NCI-H146 (cell line): ENCODE results near the gene DYRK2.

Experiments
- DNase-seq: peaks from one replicate; lab custom pipeline; 2025; lab: John Stamatoyannopoulos, UW

The DYRK2 gene

DNA sequence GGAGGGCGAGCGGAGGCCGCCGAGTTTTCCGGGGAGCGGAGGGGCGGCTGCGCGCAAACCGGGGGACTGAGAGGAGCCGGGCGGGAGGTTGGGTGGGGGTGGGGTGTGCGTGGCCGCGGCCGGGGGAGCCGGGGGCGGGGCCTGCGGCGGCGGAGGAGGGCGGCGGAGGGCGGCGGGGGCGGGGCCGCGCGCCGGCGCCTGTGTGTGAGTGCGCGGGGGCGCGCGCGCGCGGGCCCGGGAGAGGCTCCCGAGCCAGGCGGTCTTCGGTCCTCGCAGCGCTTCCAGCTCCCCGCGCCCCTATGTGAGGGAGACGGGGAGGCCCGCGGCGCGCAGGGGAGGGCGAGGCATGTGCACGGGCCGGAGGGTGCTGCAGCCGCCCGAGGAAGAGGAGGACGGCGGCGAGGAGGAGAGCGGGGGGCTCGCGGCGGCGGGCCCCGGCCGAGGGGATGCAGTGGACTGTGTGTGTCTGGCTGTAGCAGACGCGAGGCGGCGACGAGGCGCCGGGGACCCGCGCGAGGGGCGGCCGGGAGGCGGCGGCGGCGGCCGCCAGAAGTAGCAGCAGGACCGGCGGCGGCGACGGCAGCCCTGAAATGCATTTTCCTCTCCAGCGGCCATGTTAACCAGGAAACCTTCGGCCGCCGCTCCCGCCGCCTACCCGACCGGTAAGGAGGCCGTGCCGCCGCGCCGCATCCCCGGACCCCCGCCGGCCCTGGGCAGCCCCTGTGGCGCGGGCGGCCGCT lies at the start of gene DYRK2:
Gene DYRK2 (plus strand): TSS at position 225 of the 740 bp plus-strand sequence. CDS start 389 bp downstream, at position 614.
- DNase-seq = peak; percentile 85

DNA sequence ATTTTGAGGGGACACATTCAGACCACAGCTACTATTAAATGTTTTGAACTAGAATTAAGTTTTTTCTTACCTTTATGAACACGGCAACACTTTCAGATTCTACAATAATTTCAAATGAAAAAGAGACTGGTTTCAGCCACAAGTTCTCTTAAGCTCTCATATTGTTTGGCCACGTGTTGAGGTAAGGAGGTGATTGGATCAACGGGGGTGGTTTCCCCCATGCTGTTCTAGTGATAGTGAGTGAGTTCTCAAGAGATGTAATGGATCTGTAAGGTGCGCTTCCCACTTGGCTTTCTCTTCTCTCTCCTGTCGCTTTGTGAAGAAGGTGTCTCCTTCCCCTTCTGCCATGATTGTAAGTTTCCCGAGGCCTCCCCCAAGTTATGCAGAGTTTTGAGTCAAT lies 48.9 kb upstream of the DYRK2 start:
- no peak for DNase-seq

DNA sequence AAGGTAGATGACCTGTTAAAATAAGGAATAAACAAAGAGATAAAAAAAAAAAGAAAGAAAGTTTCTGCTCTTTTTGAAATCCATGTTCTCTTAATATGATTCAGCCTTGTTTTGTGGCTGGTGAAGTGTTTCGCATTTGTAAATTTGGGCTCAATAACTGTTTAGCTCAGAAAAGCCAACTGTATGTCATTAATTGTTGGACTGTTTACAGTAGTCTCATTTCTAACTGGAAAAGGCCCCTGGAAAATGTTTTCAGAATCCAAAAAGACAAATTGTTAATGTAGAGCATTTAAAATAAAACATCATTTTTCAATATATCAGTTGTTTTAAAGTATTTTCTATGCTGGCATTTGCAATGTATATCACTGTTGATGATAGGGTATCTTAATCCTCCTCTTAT lies 47.4 kb upstream of the DYRK2 start:
- no peak for DNase-seq

DNA sequence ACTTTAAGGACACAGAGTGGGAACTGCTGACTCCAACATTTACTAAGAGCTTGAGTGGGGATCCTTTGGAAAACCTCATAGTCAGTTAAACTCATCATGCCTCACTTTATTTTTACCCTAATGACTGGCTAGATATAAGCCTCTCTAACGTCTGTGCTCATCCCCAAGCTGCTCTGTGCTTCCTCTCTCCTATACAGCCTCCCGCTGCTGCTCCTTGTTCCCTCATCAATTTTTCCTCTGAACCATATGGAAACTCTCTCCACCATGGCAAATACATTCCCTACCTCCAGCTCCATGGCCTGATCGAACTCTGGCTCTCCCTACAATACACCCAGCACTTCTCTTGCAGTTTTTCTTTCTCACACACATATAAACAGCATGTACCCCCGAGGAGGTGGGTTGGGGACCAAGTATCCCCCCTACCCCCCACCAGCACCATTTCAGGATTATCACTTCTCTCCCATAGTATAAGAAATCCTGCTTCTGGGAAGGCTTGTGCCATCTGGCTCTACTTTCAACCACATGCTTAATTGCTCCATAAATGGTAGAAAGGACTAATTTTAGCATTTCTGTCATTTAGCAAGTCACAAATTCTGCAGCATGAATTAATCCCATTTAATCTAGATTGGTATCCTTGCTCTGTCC lies 39.2 kb upstream of the DYRK2 start:
- no peak for DNase-seq

DNA sequence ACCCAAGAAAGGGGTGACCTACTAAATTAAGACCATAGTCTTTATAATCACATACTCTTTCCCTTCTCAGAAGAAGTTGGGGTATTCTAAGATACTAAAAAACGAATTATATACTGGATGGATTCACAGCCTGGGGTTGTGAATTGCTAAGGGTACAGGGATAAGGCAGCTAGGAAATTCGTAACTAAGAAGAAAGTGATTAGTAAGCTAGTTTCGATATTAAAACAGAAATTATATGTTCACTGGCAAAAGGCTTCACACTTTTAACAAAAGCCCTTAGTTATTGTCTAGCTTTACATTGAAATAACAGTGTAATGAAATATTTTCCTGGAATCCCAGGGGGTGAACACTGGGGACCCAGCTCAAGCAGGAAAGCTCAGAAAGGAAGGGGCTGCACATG lies 35.5 kb upstream of the DYRK2 start:
- no peak for DNase-seq

DNA sequence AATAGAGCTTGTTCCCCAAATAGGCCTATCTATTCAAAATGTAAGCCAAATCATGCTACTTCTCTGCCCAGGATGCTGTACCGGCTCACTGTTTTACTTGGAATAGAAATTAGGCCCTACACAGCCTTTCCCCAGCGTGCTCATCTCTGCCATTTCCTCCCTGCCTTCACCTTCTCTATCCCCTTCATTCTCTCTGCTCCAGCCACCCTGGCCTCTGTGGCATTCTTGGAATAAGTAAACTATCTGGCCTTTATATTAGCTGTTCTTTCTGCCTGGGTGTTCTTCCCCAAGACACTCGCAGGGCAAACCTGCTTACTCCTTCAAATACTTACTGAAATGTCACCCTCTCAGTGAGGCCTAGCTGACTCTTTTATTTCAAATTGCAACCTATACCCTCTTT lies 30.9 kb upstream of the DYRK2 start:
- no peak for DNase-seq

DNA sequence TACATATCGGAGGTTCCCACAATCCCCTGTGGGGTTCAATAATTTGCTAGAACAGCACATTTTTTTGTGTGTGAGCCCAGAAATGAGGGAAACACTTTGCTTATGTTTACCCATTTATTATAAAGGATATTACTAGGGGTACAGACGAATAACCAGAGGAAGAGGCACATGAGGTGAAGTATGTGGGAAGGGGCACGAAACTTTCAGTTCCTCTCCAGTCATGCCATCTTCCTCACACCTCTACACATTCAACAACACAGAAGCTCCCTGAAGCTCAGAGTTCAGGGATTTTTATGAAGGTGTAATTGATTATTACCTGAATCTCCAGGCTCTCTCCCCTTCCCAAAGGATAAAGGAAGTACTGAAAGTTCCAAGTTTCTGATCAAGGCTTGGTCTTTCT lies 30.2 kb upstream of the DYRK2 start:
- no peak for DNase-seq

DNA sequence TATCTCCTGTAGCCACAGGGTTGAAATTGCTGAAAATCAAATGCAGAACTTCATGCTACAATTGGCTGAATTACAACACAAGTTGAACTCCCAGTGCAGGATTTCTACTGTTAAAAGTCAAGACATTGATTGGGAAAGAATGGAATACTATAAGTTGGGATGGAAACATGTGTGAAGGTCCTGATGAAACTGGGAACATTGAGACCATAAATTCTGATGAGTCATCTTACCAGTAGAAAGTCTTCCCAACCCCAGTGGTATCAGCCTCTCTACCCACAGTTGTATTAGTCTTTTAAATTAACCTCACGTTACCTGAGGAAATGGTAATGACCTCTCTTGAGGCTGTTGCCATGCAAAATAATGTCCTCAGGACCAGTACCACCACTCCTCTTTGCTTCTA lies 27.4 kb upstream of the DYRK2 start:
- DNase-seq = no peak

DNA sequence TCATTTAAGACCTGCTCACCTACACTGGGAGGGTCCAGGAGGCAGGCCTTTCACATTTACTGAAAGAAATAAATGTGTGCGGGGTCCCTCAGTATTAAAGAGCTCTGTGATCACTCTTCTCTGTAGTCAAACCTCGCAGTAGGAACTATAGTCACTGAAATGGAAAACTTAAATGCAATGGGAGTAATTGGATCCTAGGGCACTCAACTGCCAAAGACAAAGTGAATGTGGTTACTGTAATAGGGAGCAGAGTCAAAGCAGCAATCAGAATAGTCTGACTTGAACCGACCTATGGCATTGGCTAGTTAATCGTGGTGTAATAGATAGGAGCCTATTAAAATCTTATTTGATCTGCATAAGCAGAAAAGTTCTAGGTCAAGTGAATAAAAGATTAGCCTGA lies 26.6 kb upstream of the DYRK2 start:
- DNase-seq = no peak

DNA sequence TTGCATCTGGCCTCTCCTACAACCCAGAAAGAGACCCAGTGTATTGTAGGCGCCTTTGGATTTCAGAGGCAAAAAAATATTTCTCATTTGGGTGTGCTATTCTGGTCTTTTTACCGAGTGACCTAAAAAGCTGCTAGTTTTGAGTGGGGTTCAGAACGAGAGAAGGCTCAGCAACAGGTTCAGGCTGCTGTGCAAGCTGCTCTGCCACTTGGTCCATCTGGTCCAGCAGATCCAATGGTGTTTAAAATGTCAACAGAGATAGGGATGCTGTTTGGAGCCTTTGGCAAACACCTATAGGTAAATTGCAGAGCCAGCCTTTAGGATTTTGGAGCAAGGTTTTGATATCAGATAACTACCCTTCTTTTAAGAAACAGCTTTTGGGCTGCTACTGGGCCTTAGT lies 25.3 kb upstream of the DYRK2 start:
- DNase-seq = no peak

DNA sequence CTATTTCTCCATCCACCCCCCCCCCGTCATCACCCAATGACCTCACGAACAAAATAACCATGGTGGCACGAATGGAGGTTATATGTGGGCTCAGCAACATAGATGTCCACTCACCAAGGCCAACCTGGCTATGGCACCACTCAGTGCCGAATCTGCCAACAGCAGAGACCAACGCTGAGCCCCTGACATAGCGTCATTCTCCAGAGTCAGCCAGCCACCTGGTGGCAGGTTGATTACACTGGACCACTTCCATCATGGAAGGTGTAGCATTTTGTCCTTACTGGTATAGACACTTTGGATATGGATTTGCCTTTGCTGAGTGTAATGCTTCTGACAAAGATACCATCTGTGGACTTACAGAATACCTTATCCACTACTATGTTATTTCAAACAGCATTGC lies 24.2 kb upstream of the DYRK2 start:
- no peak for DNase-seq

DNA sequence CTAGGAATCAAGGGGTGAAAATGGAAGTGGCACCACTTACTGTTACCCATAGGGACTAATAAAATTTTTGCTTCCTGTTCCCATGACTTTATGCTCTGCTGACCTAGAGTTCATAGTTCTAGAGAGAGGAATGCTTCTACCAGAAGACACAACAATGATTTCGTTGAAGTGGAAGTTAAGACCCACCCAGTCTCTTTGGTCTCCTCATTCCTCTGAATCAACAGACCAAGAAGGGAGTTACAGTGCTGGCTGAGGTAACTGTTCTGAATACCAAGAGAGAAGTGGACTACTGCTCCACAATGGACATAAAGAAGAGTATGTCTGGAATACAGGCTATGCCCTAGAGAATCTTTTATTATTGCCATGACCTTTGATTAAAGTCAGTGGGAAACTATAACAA lies 23.5 kb upstream of the DYRK2 start:
- DNase-seq = no peak

DNA sequence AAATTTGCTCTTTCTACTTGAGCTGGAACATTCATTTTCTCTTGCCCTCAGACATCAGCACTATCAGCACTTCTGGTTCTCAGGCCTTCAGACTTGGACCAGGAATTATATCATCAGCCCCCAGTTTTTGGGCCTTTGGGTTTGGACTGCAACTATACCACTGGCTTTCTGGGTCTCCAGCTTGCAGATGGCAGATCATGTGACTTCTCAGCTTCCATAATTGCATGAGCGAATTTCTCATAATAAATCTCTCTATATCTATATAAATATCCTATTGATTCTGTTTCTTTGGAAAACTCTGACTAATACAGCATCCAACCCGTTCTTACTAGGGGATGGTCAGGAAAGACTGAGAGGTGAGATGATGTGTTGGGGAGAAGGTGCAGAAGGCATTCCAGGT lies 22.4 kb upstream of the DYRK2 start:
- no peak for DNase-seq

DNA sequence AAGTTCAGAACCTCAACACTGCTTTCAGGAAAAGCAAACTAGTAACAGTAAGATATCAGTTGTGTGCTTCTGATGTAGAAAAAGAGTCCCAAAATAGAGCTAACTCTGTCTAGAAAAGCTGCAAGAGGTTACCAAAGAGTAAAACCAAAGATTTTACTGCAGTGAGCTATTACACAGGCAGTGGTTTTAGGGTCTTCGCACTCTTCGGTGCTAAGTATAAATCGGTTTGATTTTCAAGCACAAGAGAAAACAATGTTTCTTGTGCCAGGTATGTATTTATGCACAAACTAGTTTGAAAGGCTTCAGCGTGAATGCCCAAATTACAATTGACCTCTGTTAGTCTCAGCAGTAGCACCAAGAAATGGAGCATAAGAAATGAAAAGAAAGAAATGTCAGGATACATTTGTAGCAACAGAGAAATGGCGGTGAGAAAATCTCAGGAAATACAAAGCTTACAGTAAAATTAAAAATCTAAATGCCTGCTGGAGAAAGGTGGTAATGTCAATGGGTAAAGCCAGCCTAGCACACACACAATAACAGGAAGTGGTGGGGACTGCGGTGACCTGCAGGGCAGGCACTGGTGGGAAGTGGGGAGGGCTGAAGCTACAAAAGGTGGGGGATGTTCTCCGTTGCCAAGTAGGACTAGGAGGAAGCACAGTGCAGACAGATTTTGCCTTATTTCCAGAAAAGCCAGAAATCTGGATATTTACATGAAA lies 18.0 kb upstream of the DYRK2 start:
- peak; percentile 11 for DNase-seq

DNA sequence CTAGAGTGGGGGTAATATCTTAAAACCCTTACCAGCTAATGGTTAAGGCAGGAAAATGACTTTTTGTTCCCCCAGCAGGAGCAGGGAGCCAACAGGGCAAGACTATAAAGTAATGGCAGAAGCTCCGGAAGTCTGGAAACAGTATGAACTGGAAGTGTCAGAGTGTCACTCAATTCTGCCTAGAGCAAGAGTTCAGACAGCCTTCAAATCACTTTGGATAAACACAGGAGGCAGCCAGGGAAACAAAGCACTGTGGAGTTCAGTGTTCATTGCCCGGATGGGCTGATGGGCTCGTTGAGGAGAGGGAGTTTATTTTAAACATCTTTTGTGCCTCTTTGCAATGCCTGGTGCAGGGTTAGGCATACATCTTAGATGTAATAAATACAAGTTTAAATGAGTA lies 16.5 kb upstream of the DYRK2 start:
- no peak for DNase-seq

DNA sequence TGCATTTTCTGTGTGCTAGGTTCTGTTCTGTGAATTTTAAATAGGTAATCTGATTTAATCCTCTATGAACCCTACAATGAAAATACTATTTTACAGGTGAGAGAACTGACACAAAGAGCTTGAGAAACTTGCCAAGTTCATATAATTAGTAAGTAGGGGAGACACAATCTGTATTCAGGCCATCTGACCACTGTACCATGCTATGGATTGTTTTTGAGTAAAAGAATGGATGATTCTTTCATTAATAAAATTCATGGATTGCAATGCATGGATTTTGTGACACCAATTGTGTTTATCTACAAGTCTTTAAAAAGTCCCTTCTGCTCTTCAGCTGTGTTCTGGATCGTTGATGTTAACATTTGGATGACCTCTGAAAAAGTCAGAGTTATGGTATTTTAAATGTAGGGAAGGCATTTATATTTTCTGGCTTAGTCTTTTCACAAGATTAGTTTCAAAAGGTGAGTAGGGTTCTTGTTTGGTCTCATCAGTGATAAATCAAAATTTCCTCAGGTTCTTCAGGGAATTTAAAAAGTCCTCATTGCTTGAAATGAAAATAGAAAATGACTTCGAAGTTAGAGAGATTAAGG lies 15.4 kb upstream of the DYRK2 start:
- DNase-seq = no peak

DNA sequence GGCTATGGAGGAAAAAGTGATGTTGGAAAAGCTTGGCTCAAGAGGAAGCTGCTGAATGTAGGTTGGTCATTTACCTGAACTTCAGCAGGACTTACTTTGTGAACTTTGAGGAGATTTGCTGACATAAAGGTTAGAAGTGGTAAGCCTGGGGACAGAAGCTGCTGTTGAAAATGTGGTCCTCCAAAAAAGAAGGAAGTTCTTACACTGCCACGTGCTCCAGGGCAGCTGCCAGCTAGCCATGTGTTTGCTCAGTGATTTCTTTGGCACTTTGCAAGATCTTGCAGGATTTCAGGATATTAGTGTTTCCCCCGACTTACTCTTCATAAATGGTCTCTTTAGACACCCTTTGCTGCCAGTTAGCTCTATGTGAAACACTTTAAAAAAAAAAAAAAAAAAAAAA lies 14.8 kb upstream of the DYRK2 start:
- no peak for DNase-seq

DNA sequence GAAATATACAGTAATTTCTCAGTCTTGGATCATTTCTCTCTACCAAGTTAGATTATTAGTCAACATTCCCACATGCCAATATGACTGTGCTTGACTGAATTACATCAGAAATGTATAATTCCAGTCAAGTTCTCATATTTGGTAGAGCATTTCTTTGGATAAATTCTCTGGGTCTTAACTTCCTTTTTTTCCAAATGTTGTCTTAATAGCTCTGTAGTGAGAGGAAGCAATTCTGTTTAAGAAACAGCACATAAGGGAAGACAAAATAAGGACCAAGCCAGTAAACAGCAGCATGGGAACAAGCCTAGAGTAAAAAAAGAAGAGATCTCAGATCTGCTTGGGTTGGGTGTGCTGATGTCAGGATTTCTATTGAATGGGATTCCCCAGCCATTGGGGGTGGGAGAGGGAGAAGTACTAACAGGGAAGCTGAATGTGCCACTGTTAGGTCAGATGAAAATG lies 14.2 kb upstream of the DYRK2 start:
- no peak for DNase-seq

DNA sequence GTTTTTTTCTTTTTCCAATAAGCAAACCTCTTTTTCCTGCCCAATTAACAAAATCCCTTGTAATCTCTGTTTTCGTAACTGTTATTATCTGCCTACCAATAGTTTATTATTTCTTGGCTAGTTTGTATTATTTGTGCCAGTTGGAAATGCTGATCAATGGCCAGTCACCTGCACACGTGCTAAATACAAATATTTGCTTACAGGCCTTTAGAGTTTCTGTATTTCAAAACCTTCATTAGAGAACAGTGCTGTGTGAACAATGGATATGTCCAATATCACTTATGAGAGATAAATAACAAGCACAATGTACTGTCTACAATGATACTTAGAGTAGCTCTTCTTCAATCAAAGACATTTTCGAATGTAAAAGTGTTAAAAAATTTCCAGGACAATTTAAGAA lies 10.8 kb upstream of the DYRK2 start:
- peak; percentile 55 for DNase-seq

DNA sequence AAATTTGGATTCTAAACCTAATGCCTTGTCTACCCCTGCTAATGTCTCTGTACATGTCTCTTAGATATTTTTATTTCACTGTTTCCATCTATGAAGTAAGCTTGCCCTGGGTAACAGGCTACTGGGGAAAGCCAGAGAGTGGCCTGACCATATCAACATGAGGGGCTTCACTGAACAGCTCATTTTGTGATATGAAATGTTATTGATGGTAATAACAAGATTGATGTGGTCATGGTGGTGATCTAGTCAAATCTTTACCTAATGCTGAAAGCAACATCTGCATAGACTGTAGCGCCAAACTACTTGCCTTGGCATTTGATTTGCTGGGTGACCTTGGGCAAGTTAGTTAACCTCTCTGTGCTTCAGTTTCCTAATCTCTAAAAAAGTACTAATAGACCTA lies 9.9 kb upstream of the DYRK2 start:
- no peak for DNase-seq

DNA sequence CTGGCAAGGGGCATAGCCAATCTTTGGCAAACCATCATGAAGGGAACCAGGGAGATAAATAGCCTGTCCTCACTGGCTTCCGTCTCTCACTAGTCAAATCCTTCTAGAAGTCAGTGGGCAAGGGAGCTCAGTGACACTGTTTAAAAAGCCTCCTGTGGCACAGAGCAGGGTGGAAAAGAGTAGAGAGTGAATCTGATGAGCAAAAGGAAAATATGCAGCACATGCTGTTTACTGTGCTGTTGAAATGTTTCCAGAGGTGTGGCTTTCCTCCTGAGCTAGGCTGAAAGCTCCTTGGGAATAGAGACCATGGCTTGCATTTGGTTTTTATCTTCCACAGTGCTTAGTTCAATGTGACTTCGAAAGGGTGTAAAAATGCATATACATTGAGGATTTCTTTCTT lies 7.7 kb upstream of the DYRK2 start:
- DNase-seq = no peak

DNA sequence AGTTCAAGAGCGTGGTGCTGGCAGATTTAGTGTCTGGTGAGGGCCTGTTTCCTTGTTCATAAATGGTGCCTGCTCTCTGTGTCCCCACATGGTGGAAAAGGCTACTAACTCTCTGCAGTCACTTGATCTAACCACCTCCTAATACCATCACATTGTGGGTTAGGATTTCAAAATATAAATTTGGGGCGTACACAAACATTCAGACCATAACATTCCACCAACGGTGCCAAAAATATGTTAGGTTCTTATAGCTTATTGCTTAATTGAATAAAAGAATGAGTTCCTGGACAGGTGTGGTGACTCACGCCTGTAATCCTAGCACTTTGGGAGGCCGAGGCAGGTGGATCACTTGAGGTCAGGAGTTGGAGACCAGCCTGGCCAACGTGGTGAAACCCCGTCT lies 3.4 kb upstream of the DYRK2 start:
- DNase-seq = no peak

DNA sequence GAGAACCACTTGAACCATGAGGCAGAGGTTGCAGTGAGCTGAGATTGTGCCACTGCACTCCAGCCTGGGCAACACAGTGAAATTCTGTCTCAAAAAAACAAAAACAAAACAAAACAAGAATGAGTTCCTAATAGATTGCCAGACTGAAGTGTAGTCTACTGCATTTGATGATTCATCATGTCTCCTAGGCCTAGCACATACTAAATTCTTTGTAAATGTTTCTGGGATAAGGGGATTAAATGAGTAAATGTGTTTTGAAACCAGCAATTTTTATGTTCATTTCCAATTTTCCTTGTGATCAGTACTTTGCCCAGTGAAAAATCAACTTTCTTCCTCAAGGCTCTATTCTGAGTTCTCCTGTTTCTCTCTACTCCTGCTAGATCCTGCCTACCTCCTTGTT lies 2.9 kb upstream of the DYRK2 start:
- DNase-seq = no peak
